ENCODE measurements around the gene UCP1.
"Not testable (repeated sequence)": the region's sequence is repeated elsewhere in the genome, so short reads cannot be mapped to it uniquely, and the experiment has no call there.

UCP1 gene

GRCh38 chr4:140529434-140529833, 39.3 kb downstream of the UCP1 start:
- DNase-seq, result no peak

- peak; percentile 98 for DNase-seq
Observed at GRCh38 chr4:140523857-140524742, 44.7 kb downstream of the UCP1 start, which contains the start of gene ELMOD2. Gene ELMOD2 (plus strand): TSS chr4:140524168. CDS start chr4:140525429, 1,261 bp downstream.

- no peak for DNase-seq
Observed at GRCh38 chr4:140523370-140523856, 45.3 kb downstream of the UCP1 start.

- no peak for DNase-seq
Observed at GRCh38 chr4:140515423-140515822, 53.3 kb downstream of the UCP1 start.

- DNase-seq, result not testable (repeated sequence)
Observed at GRCh38 chr4:140513765-140514164, 55.0 kb downstream of the UCP1 start.
